ENCODE results near the gene BCL6B.
"Not testable (repeated sequence)": the region's sequence is repeated elsewhere in the genome, so short reads cannot be mapped to it uniquely, and the experiment has no call there.

BCL6B gene

GRCh38 chr17:7029659-7030058 is 6.8 kb downstream of the BCL6B start:
- peak; percentile 72 for DNase-seq

- peak; percentile 59 for DNase-seq
These were observed 12.2 kb downstream of the BCL6B start for GRCh38 chr17:7034955-7035590.

GRCh38 chr17:7035591-7036368 is 12.9 kb downstream of the BCL6B start, which contains the start of gene SLC16A13:
TSS of gene SLC16A13 (plus strand) at chr17:7036015. CDS start at chr17:7036383, 368 bp downstream.
- peak; percentile 100 for DNase-seq

- DNase-seq = no peak
These were observed 15.4 kb downstream of the BCL6B start for GRCh38 chr17:7038025-7038862.

GRCh38 chr17:7039832-7040231 is 17.0 kb downstream of the BCL6B start:
- DNase-seq = no peak

- DNase-seq = peak; percentile 48
These were observed 19.0 kb downstream of the BCL6B start for GRCh38 chr17:7041607-7042500.

- DNase-seq = peak; percentile 61
These were observed 19.8 kb downstream of the BCL6B start for GRCh38 chr17:7042501-7043181.

GRCh38 chr17:7043182-7043496 is 20.3 kb downstream of the BCL6B start:
- no peak for DNase-seq

GRCh38 chr17:7043497-7044198 is 20.8 kb downstream of the BCL6B start, which contains the start of gene SLC16A11:
TSS of gene SLC16A11 (minus strand) at chr17:7044092. CDS start at chr17:7043513, 579 bp downstream.
- DNase-seq = peak; percentile 59

- DNase-seq = peak; percentile 46
These were observed 22.8 kb downstream of the BCL6B start for GRCh38 chr17:7045492-7046126.

GRCh38 chr17:7046127-7046724 is 23.4 kb downstream of the BCL6B start:
- peak; percentile 59 for DNase-seq

- peak; percentile 81 for DNase-seq
These were observed 24.0 kb downstream of the BCL6B start for GRCh38 chr17:7046725-7047397.

GRCh38 chr17:7047566-7047965 is 24.7 kb downstream of the BCL6B start:
- peak; percentile 59 for DNase-seq

- no peak for DNase-seq
These were observed 26.1 kb downstream of the BCL6B start for GRCh38 chr17:7048968-7049367.

- DNase-seq = not testable (repeated sequence)
These were observed 27.7 kb downstream of the BCL6B start for GRCh38 chr17:7050583-7050982.

GRCh38 chr17:7056386-7056785 is 33.5 kb downstream of the BCL6B start:
- DNase-seq = no peak

- no peak for DNase-seq
These were observed 36.1 kb downstream of the BCL6B start for GRCh38 chr17:7058831-7059447.

- DNase-seq = peak; percentile 69
These were observed 37.5 kb downstream of the BCL6B start for GRCh38 chr17:7060165-7060891.
